Measurements from ENCODE around the gene ARX.

GRCh38 chrX:25023908-25024307 lies 8.1 kb upstream of the ARX start:
- no peak for TF ChIP-seq CTCF (IDR thresholded peaks at IDR 0.05; ENCODE audit: insufficient read depth, low read depth, low read length)
- TF ChIP-seq EZH2 (IDR thresholded peaks at IDR 0.05; ENCODE audit: insufficient read depth, low read length) = no peak
